HFFc6 (cell line): ENCODE measurements around the gene MYO3B. TPM values are rescaled to one million over a fixed set of nuclear protein-coding genes. Genes with fewer than 3 reads are reported as not detected.

Experiments
- DNase-seq: peaks from one replicate; pipeline ENCODE4 v3.0.0-alpha.2; 2018
- H3K27ac Mint-ChIP-seq: 2 replicates; pipeline ENCODE4 v1.8.0; 2020; ENCODE audit warnings: mild to moderate bottlenecking, mixed read lengths
- H3K27me3 Mint-ChIP-seq: 2 replicates; pipeline ENCODE4 v1.8.0; 2021; ENCODE audit warnings: mild to moderate bottlenecking, moderate library complexity, mixed read lengths; ENCODE audit not compliant: insufficient read depth
- H3K36me3 Mint-ChIP-seq: 2 replicates; pipeline ENCODE4 v1.8.0; 2021; ENCODE audit warnings: low read depth, mixed read lengths
- H3K4me1 Mint-ChIP-seq: 2 replicates; pipeline ENCODE4 v1.8.0; 2020; ENCODE audit warnings: low read depth, mixed read lengths
- H3K4me3 Mint-ChIP-seq: 2 replicates; pipeline ENCODE4 v1.8.0; 2020; ENCODE audit warnings: mild to moderate bottlenecking, moderate library complexity, mixed read lengths
- H3K9me3 Mint-ChIP-seq: 2 replicates; pipeline ENCODE4 v1.8.0; 2020; ENCODE audit warnings: mild to moderate bottlenecking, mixed read lengths
- CTCF ChIP-seq: fragments of 200-600 bp; sonication (generic); IDR thresholded peaks from 2 replicates; pipeline ENCODE4 v1.5.0; 2021; ENCODE audit warnings: antibody characterized with exemption, mild to moderate bottlenecking
- total RNA-seq, 6 experiments: library from RNA; stranded (reverse); fragmentation: NEBNext Ultra II Directional; extraction: Animal tissue kit (Norgen Biotek cat#: 25700); gene quantifications; 2 replicates in 1 of 6; 3 replicates in 5 of 6; pipeline ENCODE4 v1.2.3, GENCODE V29; 2021

Gene MYO3B
- total RNA-seq, 6 experiments from 2014 or later = not detected

- DNase-seq = no peak
- Mint-ChIP-seq H3K27ac (no peak overlapping the region), H3K4me3 (no peak overlapping the region), H3K9me3 (peaks cover 25% of the 10 kb centered on the region), H3K4me1 (no peaks in the 10 kb centered on the region), H3K27me3 (no peaks in the 10 kb centered on the region; the same call in 1 of the 2 replicates), H3K36me3 (no peaks in the 10 kb centered on the region; the same call in 1 of the 2 replicates)
- no peak for TF ChIP-seq CTCF
Observed at GRCh38 chr2:170454471-170455372, 276.8 kb downstream of the MYO3B start.

DNA sequence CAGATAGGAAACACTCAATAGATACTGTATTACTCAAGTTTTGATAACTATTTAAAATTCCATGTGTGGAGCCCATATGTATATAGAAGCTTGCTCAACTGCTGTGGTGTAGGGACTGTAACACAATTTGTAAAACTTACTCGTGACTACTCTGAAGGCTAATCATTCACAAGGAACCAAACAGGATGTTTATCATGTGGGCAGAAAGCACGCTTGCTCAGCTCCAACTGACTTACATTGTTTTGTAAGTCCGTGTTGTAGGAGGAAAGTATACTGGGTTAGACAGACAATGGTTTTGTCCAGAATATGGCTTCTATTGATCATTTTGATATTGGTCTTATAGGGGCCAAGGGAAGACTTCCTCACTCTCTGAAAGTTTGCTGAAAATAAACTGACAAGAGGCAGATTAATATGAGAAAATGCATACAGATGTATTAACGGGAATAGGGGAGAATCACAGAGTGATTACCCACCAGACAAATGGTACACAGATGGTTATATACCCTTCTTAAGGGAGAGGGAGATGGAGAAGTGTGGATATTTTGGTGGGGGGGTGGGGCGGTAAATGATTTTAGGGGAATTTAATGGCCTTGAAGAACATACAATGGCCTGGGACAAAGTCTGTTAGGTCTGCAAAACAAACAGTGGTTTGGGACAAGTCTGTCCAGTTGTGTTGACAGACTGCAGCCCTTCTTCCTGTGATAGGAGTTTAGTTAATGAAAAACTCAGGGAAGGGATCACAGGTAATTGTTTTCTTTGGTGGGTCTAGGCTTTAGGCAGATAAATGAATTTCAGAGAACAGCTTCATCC, 277.9 kb downstream of the MYO3B start:
- H3K4me3 Mint-ChIP-seq = no peak overlapping the region
- peaks cover 25% of the 10 kb centered on the region for H3K9me3 Mint-ChIP-seq
- H3K27ac Mint-ChIP-seq = no peak overlapping the region
- DNase-seq = no peak
- H3K36me3 Mint-ChIP-seq = no peaks in the 10 kb centered on the region; the same call in 1 of the 2 replicates
- TF ChIP-seq CTCF = no peak
- no peaks in the 10 kb centered on the region; the same call in 1 of the 2 replicates for H3K27me3 Mint-ChIP-seq
- no peaks in the 10 kb centered on the region for H3K4me1 Mint-ChIP-seq

DNA sequence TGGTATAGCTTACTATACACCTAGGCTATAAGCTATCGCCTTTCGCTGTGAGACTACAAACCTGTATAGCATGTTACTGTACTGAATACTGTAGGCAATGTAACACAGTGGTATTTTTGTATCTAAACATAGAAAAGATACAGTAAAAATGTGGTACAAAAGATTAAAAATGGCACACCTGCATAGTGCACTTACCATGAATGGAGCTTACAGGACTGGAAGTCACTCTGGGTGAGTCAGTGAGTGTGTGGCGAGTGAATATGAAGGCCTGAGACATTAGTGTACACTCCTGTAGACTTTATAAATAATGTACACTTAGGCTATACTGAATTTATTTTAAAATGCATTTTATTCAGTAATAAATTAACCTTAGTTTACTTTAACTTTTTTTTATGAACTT, 279.0 kb downstream of the MYO3B start:
- no peaks in the 10 kb centered on the region for H3K4me1 Mint-ChIP-seq
- no peaks in the 10 kb centered on the region; the same call in 1 of the 2 replicates for H3K36me3 Mint-ChIP-seq
- H3K27ac Mint-ChIP-seq = no peak overlapping the region
- H3K9me3 Mint-ChIP-seq = peaks cover 29% of the 10 kb centered on the region
- H3K27me3 Mint-ChIP-seq = no peaks in the 10 kb centered on the region; the same call in 1 of the 2 replicates
- TF ChIP-seq CTCF = no peak
- no peak for DNase-seq
- no peak overlapping the region for H3K4me3 Mint-ChIP-seq

- no peak overlapping the region for H3K4me3 Mint-ChIP-seq
- H3K4me1 Mint-ChIP-seq = no peaks in the 10 kb centered on the region
- H3K9me3 Mint-ChIP-seq = peaks cover 37% of the 10 kb centered on the region
- no peaks in the 10 kb centered on the region; the same call in 1 of the 2 replicates for H3K36me3 Mint-ChIP-seq
- no peaks in the 10 kb centered on the region; the same call in 1 of the 2 replicates for H3K27me3 Mint-ChIP-seq
- no peak for TF ChIP-seq CTCF
- no peak for DNase-seq
- no peak overlapping the region for H3K27ac Mint-ChIP-seq
Observed at GRCh38 chr2:170457742-170458141, 279.8 kb downstream of the MYO3B start.

DNA sequence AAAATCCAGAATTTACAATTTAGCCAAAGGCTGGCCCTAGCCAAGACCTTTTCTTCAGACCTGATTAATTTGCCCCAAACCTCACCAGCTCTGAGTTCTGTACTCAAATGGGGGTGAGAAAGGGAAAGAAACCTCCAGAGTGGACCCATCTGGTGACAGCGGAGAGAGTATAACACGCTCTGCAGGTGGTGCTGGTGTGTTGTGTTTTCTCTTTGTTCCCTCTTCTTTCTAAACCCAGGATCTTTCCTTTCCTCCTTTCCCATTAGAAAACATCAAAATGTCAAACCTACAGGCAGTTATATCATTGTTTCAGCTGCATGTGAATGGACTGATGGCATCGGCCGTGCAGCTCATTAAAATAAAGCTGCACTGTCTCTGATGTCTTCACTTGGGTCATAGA, 283.9 kb downstream of the MYO3B start:
- no peak overlapping the region for H3K27ac Mint-ChIP-seq
- H3K4me1 Mint-ChIP-seq = no peaks in the 10 kb centered on the region
- DNase-seq = no peak
- no peak overlapping the region for H3K4me3 Mint-ChIP-seq
- no peak for TF ChIP-seq CTCF
- peaks cover 2% of the 10 kb centered on the region; the same call in 1 of the 2 replicates for H3K27me3 Mint-ChIP-seq
- peaks cover 47% of the 10 kb centered on the region for H3K9me3 Mint-ChIP-seq
- H3K36me3 Mint-ChIP-seq = no peaks in the 10 kb centered on the region; the same call in 1 of the 2 replicates
